Coronary artery (tissue), 2 donors: Measurements from ENCODE around the gene ZSWIM1.
A peak's percentile ranks its signal among the peaks of the same experiment; 100 is the strongest.

ENCODE experiments used
- DNase-seq: peaks from one replicate; pipeline ENCODE4 v3.0.0-alpha.2; 2017; ENCODE audit warnings: low spot score
- H3K27ac ChIP-seq, 2 donors: fragments of 200-600 bp; sonication (generic); one replicate each; pipeline ENCODE4 v1.5.1; 2016 to 2019
- H3K4me3 ChIP-seq: fragments of 200-600 bp; sonication (generic); 2 replicates; pipeline ENCODE4 v1.5.1; 2016; ENCODE audit warnings: mild to moderate bottlenecking, moderate library complexity
- TF ChIP-seq, protein P1 (sequence below): fragments of 200-600 bp; sonication (generic); IDR thresholded peaks from one replicate; pipeline ENCODE4 v1.5.1; 2019; ENCODE audit warnings: antibody characterized with exemption

Gene ZSWIM1

GRCh38 chr20:45880988-45881788 lies at the start of gene ZSWIM1:
Gene ZSWIM1, plus strand, starts transcription at chr20:45881227. Its CDS starts 1,366 bp downstream, at chr20:45882593.
- DNase-seq, result peak; percentile 99
- TF ChIP-seq, protein P1, sequence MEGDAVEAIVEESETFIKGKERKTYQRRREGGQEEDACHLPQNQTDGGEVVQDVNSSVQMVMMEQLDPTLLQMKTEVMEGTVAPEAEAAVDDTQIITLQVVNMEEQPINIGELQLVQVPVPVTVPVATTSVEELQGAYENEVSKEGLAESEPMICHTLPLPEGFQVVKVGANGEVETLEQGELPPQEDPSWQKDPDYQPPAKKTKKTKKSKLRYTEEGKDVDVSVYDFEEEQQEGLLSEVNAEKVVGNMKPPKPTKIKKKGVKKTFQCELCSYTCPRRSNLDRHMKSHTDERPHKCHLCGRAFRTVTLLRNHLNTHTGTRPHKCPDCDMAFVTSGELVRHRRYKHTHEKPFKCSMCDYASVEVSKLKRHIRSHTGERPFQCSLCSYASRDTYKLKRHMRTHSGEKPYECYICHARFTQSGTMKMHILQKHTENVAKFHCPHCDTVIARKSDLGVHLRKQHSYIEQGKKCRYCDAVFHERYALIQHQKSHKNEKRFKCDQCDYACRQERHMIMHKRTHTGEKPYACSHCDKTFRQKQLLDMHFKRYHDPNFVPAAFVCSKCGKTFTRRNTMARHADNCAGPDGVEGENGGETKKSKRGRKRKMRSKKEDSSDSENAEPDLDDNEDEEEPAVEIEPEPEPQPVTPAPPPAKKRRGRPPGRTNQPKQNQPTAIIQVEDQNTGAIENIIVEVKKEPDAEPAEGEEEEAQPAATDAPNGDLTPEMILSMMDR, result no peak
- peak within 1 kb of the TSS; percentile 79 for H3K4me3 ChIP-seq
- H3K27ac ChIP-seq, result peak within 1 kb of the TSS; percentile 51 to 93

GRCh38 chr20:45832619-45833018 lies 48.4 kb upstream of the ZSWIM1 start:
- H3K27ac ChIP-seq, result peak overlapping the region; percentile 86 to 97
- TF ChIP-seq, protein P1, result no peak
- no peak for DNase-seq
- no peak overlapping the region for H3K4me3 ChIP-seq

DNA sequence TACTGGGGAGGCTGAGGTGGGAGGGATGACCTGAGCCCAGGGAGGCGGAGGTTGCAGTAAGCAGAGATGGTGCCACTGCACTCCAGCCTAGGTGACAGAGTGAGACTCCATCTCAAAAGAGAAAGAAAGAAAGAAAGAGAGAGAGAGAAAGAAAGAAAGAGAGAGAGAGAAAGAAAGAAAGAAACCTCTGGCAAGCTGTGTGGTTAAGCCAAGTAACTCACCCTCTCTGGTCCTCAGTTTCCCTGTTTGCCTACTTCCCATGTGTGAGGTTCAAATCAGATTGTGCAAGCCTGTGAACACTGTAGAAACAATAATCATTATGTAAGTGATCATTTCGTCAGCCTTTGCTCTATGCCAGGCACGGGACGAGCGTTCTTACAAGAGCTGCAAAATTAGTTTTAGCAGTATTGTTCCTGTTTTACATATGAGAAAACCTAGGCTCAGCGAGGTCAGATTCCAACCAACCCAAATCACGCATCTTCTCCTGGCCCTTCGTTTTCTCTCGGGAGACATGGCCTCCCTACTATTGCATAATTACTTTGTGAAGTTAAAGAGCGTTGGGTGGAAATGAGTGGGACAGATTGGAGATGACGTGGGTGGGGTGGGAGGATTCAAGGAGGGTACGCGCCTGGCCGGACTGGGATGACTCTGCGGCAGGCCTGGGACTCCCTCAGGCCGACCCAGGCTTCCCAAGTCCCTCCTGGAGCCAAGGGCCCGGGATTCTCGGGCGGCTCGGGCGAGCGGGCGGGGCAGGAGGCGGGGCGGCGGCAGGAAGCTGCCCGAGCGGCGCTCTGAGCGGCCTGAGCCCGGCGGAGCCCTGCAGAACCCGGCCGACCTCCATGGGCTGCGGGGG lies 47.8 kb upstream of the ZSWIM1 start, which contains the start of gene SNX21:
TSS of gene SNX21 (plus strand) at position 770 of the 853 bp plus-strand sequence. CDS start 121 bp downstream, outside the sequence.
- TF ChIP-seq, protein P1, result no peak
- peak within 1 kb of the TSS; percentile 87 for H3K4me3 ChIP-seq
- DNase-seq, result peak; percentile 95
- peak within 1 kb of the TSS; percentile 86 to 97 for H3K27ac ChIP-seq

DNA sequence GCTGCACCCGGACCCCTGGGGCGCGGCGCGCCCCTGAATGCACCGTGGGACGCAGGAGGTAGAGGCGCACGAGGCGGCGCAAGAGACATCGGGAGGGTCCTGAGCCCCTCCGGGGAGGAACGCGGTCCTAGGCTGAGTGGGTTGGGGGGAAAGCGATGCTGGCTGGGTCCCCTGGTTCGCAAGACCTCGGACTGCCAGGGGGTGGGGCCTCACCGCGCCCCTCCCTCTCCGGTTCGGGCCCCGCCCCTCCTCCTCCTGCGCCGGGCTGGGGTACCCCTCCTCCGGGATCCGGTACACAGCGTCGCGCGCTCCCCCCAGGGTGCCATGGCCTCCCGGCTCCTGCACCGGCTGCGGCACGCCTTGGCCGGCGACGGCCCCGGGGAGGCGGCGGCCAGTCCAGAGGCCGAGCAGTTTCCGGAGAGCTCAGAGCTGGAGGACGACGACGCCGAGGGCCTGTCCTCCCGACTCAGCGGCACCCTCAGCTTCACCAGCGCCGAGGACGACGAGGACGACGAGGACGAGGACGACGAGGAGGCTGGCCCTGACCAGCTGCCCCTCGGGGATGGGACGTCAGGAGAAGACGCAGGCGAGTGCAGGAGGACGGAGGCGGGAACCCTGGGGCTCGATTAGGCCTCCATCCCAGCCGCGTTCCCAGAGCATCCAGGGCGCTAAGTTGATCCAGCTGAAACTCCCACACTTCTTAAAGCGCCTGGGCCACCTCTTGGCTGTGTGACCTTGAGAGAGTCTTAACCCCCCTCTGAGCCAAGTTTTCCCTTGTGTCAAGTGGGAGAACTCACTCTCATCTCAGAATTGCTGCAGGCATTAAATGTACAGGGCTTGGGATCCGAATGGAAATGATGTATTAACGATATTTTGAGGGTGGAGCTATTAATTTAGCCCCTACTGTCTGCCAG lies 46.9 kb upstream of the ZSWIM1 start:
- H3K4me3 ChIP-seq, result peak overlapping the region; percentile 87
- H3K27ac ChIP-seq, result peak overlapping the region; percentile 86 to 97
- DNase-seq, result peak; percentile 87
- TF ChIP-seq, protein P1, result no peak

DNA sequence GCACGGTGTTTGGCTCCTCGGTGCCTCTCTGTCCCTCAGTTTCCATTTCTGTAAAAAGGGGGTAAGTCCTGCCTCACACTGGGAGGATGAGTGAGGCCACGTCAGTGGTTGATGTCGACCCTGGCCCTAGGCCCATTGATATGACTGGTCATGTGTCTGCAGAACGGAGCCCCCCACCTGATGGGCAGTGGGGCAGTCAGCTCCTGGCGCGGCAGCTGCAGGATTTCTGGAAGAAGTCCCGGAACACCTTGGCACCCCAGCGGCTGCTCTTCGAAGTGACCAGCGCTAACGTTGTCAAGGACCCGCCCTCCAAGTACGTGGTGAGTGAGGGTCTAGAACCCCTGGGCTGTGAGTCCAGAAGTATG lies 46.2 kb upstream of the ZSWIM1 start:
- TF ChIP-seq, protein P1, result no peak
- peak overlapping the region; percentile 86 to 97 for H3K27ac ChIP-seq
- peak overlapping the region; percentile 87 for H3K4me3 ChIP-seq
- DNase-seq, result no peak

GRCh38 chr20:45835329-45835765 lies 45.7 kb upstream of the ZSWIM1 start:
- H3K27ac ChIP-seq, result peak overlapping the region; percentile 86 to 97
- H3K4me3 ChIP-seq, result peak overlapping the region; percentile 87

More at GRCh38 chr20:45835329-45835765, 45.7 kb upstream of the ZSWIM1 start:
- DNase-seq, result no peak
- TF ChIP-seq, protein P1, result no peak
